Loucy (cell line): ENCODE data around the gene PTPRK.

Source experiments
- EZH2phosphoT487 ChIP-seq: fragments of 200-600 bp; IDR thresholded peaks from 2 replicates; pipeline ENCODE4 v1.6.1; 2018; ENCODE audit warnings: antibody characterized with exemption, mild to moderate bottlenecking, moderate library complexity, borderline replicate concordance
- TF ChIP-seq, protein P1 (sequence below): fragments of 200-600 bp; sonication (generic); conservative IDR thresholded peaks from 2 replicates; pipeline ENCODE4 v1.5.1; 2014; ENCODE audit warnings: mild to moderate bottlenecking, antibody characterized with exemption, low read length

- TF ChIP-seq, protein P1, sequence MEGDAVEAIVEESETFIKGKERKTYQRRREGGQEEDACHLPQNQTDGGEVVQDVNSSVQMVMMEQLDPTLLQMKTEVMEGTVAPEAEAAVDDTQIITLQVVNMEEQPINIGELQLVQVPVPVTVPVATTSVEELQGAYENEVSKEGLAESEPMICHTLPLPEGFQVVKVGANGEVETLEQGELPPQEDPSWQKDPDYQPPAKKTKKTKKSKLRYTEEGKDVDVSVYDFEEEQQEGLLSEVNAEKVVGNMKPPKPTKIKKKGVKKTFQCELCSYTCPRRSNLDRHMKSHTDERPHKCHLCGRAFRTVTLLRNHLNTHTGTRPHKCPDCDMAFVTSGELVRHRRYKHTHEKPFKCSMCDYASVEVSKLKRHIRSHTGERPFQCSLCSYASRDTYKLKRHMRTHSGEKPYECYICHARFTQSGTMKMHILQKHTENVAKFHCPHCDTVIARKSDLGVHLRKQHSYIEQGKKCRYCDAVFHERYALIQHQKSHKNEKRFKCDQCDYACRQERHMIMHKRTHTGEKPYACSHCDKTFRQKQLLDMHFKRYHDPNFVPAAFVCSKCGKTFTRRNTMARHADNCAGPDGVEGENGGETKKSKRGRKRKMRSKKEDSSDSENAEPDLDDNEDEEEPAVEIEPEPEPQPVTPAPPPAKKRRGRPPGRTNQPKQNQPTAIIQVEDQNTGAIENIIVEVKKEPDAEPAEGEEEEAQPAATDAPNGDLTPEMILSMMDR: no peak
- no peak for TF ChIP-seq EZH2phosphoT487
Observed at GRCh38 chr6:128483472-128484135, 36.8 kb downstream of the PTPRK start.
